Measurements from ENCODE around the gene HNRNPLL. TPM values are rescaled to one million over a fixed set of nuclear protein-coding genes. Genes with fewer than 3 reads are reported as not detected.

HNRNPLL gene
- total RNA-seq, 1 experiment from 2014 or later = 73.8 TPM

DNA sequence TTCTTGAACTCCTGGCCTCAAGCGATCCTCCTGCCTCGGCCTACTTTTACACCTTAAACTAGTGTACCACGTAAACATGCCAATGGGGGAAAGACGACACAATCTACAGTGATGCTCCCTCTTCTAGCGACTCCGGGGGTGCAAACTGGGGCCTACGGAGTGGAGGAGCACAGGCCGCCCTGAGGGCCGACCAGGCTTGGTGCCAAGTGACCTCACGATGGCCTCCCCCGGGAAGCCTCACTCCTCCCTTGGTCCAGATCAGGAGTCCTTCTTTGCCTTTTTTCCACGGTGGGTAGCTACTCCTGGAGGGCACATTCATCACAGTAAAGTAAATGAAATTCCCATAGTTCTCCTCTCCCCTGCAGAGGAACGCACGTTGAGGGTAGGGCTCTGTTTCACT is 73.5 kb downstream of the HNRNPLL start:
- no peak overlapping the region for H3K4me3 ChIP-seq (ENCODE audit: low read depth, low read length, poor library complexity, severe bottlenecking)
- no peaks in the 10 kb centered on the region for H3K36me3 ChIP-seq (ENCODE audit: insufficient read depth, low read length, poor library complexity, severe bottlenecking)
- intact Hi-C loops (cut with micrococcal nuclease; ENCODE audit: unreplicated experiment) = no loop called here
- no TSS peak for BruUV-seq (replicated peaks)
- CTCF ChIA-PET = no interaction called here
- no peaks in the 10 kb centered on the region for H3K4me1 ChIP-seq (ENCODE audit: insufficient read depth, low read length, poor library complexity, severe bottlenecking)
- no peak for DNase-seq (ENCODE audit: low spot score)
- H3K9me3 ChIP-seq (ENCODE audit: low read depth, low read length, poor library complexity, severe bottlenecking) = no peaks in the 10 kb centered on the region
- no peaks in the 10 kb centered on the region for H3K27me3 ChIP-seq (replicated peaks; ENCODE audit: insufficient read depth, low read depth, low read length, poor library complexity)
- no peak for TF ChIP-seq EZH2 (IDR thresholded peaks at IDR 0.05; ENCODE audit: borderline replicate concordance, low read depth, low read length, poor library complexity, severe bottlenecking)
- TF ChIP-seq, protein P1, sequence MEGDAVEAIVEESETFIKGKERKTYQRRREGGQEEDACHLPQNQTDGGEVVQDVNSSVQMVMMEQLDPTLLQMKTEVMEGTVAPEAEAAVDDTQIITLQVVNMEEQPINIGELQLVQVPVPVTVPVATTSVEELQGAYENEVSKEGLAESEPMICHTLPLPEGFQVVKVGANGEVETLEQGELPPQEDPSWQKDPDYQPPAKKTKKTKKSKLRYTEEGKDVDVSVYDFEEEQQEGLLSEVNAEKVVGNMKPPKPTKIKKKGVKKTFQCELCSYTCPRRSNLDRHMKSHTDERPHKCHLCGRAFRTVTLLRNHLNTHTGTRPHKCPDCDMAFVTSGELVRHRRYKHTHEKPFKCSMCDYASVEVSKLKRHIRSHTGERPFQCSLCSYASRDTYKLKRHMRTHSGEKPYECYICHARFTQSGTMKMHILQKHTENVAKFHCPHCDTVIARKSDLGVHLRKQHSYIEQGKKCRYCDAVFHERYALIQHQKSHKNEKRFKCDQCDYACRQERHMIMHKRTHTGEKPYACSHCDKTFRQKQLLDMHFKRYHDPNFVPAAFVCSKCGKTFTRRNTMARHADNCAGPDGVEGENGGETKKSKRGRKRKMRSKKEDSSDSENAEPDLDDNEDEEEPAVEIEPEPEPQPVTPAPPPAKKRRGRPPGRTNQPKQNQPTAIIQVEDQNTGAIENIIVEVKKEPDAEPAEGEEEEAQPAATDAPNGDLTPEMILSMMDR (conservative IDR thresholded peaks at IDR 0.05; ENCODE audit: low read depth, low read length) = no peak
- no peak overlapping the region for H3K27ac ChIP-seq (ENCODE audit: low read depth, low read length, poor library complexity, severe bottlenecking)
- POLR2A ChIA-PET (ENCODE audit: low non-redundant PET) = interaction anchor here (2.1 kb wide), 1 partner anchor 222 kb away, joined by 11 read pairs; the partner anchor contains the start of gene SRSF7

DNA sequence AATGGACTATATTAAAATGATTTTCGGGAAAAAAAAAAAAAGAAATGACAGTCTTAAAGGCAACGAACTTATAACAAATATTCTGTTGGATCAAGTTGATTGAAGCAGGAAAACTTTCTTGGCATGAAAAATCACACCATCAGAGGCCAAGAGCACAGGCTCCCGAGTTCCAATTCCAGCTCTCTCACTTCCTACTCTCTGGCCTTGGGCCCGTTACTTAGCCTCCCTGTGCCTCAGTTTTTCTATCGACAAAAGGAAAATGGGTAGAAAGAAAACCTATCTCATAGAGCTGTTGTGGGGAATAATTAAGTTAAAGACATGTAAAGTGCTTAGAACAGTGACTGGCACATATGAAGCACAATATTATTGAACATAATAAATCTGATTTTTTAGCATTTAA is 74.2 kb downstream of the HNRNPLL start:
- CTCF ChIA-PET = no interaction called here
- intact Hi-C loops (cut with micrococcal nuclease; ENCODE audit: unreplicated experiment) = no loop called here
- no peak overlapping the region for H3K27ac ChIP-seq (ENCODE audit: low read depth, low read length, poor library complexity, severe bottlenecking)

DNA sequence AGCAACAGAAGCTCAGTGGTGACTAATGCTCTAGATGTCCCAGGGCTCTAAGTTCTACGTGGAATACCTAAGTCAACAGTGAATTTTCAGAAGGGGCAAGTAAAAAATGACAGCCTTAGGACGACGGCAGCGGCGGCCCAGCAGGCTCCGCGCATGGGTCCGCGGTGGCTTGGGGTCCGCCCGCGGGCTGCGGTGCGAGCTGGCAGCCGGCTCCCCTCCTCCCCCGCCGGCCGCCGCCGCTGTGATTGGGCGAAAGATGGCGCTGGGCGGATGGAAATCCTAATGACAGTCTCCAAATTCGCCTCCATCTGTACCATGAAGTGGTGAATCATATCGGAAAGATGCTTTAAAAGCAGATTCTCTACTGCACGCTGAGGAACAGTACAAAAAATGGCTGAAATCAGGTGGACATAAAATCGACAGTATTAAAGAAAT is 74.7 kb downstream of the HNRNPLL start:
- no peaks in the 10 kb centered on the region for H3K9me3 ChIP-seq (ENCODE audit: low read depth, low read length, poor library complexity, severe bottlenecking)
- intact Hi-C loops (cut with micrococcal nuclease; ENCODE audit: unreplicated experiment) = no loop called here
- no peak for TF ChIP-seq EZH2 (IDR thresholded peaks at IDR 0.05; ENCODE audit: borderline replicate concordance, low read depth, low read length, poor library complexity, severe bottlenecking)
- TF ChIP-seq, protein P1 (conservative IDR thresholded peaks at IDR 0.05; ENCODE audit: low read depth, low read length) = peak; percentile 25; the same call in 1 of the 2 replicates
- peaks cover 3% of the 10 kb centered on the region for H3K4me1 ChIP-seq (ENCODE audit: insufficient read depth, low read length, poor library complexity, severe bottlenecking)
- peak; percentile 83 for DNase-seq (ENCODE audit: low spot score)
- CTCF ChIA-PET = interaction anchor here (0.6 kb wide), 1 partner anchor 46 kb away, joined by 4 read pairs; no protein-coding TSS in a partner anchor
- no peaks in the 10 kb centered on the region for H3K36me3 ChIP-seq (ENCODE audit: insufficient read depth, low read length, poor library complexity, severe bottlenecking)
- POLR2A ChIA-PET (ENCODE audit: low non-redundant PET) = interaction anchor here (2.1 kb wide), 1 partner anchor 223 kb away, joined by 11 read pairs; the partner anchor contains the start of gene SRSF7
- H3K27me3 ChIP-seq (replicated peaks; ENCODE audit: insufficient read depth, low read depth, low read length, poor library complexity) = no peaks in the 10 kb centered on the region
- no peak overlapping the region for H3K27ac ChIP-seq (ENCODE audit: low read depth, low read length, poor library complexity, severe bottlenecking)
- BruUV-seq (replicated peaks) = no TSS peak
- peak overlapping the region; percentile 37 for H3K4me3 ChIP-seq (ENCODE audit: low read depth, low read length, poor library complexity, severe bottlenecking)

More for the DNA sequence above, 74.2 kb downstream of the HNRNPLL start:
- TF ChIP-seq, protein P1 (conservative IDR thresholded peaks at IDR 0.05; ENCODE audit: low read depth, low read length) = no peak
- TF ChIP-seq EZH2 (IDR thresholded peaks at IDR 0.05; ENCODE audit: borderline replicate concordance, low read depth, low read length, poor library complexity, severe bottlenecking) = no peak
- Histone ChIP-seq H3K4me1 (ENCODE audit: insufficient read depth, low read length, poor library complexity, severe bottlenecking) (no peaks in the 10 kb centered on the region), H3K27me3 (replicated peaks; ENCODE audit: insufficient read depth, low read depth, low read length, poor library complexity) (no peaks in the 10 kb centered on the region), H3K36me3 (ENCODE audit: insufficient read depth, low read length, poor library complexity, severe bottlenecking) (no peaks in the 10 kb centered on the region), H3K4me3 (ENCODE audit: low read depth, low read length, poor library complexity, severe bottlenecking) (peak overlapping the region; percentile 37), H3K9me3 (ENCODE audit: low read depth, low read length, poor library complexity, severe bottlenecking) (no peaks in the 10 kb centered on the region)
- no TSS peak for BruUV-seq (replicated peaks)
- no peak for DNase-seq (ENCODE audit: low spot score)
- POLR2A ChIA-PET (ENCODE audit: low non-redundant PET) = interaction anchor here (2.1 kb wide), 1 partner anchor 223 kb away, joined by 11 read pairs; the partner anchor contains the start of gene SRSF7
